ENCODE data around the gene SHISA6. TPM values are rescaled to one million over a fixed set of nuclear protein-coding genes. Genes with fewer than 3 reads are reported as not detected.

The SHISA6 gene
- total and polyA plus RNA-seq, 4 donors: not detected

GRCh38 chr17:11334493-11334892 lies 93.5 kb downstream of the SHISA6 start:
- TF ChIP-seq TAF1 (conservative IDR thresholded peaks at IDR 0.05): no peak
- no peak for TF ChIP-seq HNF4G (IDR thresholded peaks at IDR 0.05)
- no peak for TF ChIP-seq RXRA (IDR thresholded peaks at IDR 0.05)
- TF ChIP-seq EGR1 (IDR thresholded peaks at IDR 0.05; ENCODE audit: low read depth in 2 of 2): no peak
- TF ChIP-seq CTCF (IDR thresholded peaks at IDR 0.05; ENCODE audit: low read depth, low read length, missing input control): no peak
- H3K4me1 ChIP-seq (ENCODE audit: control insufficient read depth in 4 of 4, insufficient read depth in 4 of 4, low read length in 3 of 4): no peaks in the 10 kb centered on the region
- H3K36me3 ChIP-seq (ENCODE audit: control insufficient read depth in 4 of 4, insufficient read depth in 3 of 4, low read depth in 1 of 4, low read length in 3 of 4): no peaks in the 10 kb centered on the region
- H3K4me3 ChIP-seq (ENCODE audit: low read depth in 1 of 3, low read length in 3 of 3): no peak overlapping the region
- no peaks in the 10 kb centered on the region for H3K27me3 ChIP-seq (ENCODE audit: control insufficient read depth in 4 of 4, insufficient read depth in 4 of 4, low read length in 3 of 4)
- H3K27ac ChIP-seq (ENCODE audit: low read depth in 1 of 2, low read length in 2 of 2): no peak overlapping the region
- H3K9me3 ChIP-seq (ENCODE audit: control insufficient read depth in 4 of 4, low read length in 3 of 4): no peaks in the 10 kb centered on the region
- 69% methylated on average over 4 of the region's 4 CpGs for WGBS
- DNase-seq (ENCODE audit: low spot score): no peak
- no peak overlapping the region for H3K9ac ChIP-seq (ENCODE audit: low read depth in 1 of 2, low read length in 2 of 2)

DNA sequence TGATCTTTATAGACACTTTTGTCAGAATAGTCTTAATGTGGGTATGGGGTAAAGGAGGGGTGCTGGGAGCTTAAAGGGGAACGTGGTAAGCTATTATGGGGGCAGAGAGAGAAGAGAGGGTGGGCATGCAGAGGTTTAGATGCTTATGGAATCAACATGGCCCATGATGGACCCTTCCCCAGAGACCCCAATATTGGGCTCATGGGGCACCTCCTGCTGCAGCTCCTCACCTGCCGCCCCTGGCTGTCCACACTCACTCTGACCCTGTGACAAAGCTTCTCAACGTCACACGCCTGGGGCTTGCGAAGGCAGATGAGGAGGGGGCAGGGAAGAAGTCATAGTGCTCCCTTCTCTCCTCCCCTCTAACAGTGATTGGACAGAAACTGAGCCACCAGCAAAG lies 95.3 kb downstream of the SHISA6 start:
- no peak for TF ChIP-seq CTCF (IDR thresholded peaks at IDR 0.05; ENCODE audit: low read depth, low read length, missing input control)
- TF ChIP-seq RAD21 (IDR thresholded peaks at IDR 0.05): no peak
- no peak for TF ChIP-seq YY1 (IDR thresholded peaks at IDR 0.05)
- TF ChIP-seq RXRA (IDR thresholded peaks at IDR 0.05): no peak
- no peak for TF ChIP-seq GABPA (IDR thresholded peaks at IDR 0.05 in 1 of 2, conservative IDR thresholded peaks at IDR 0.05 in 1 of 2)
- no peak for TF ChIP-seq FOXA2 (IDR thresholded peaks at IDR 0.05)
- no peak for TF ChIP-seq REST (IDR thresholded peaks at IDR 0.05)
- TF ChIP-seq HNF4G (IDR thresholded peaks at IDR 0.05): no peak
- TF ChIP-seq HNF4A (conservative IDR thresholded peaks at IDR 0.05): no peak
- TF ChIP-seq, protein P1, sequence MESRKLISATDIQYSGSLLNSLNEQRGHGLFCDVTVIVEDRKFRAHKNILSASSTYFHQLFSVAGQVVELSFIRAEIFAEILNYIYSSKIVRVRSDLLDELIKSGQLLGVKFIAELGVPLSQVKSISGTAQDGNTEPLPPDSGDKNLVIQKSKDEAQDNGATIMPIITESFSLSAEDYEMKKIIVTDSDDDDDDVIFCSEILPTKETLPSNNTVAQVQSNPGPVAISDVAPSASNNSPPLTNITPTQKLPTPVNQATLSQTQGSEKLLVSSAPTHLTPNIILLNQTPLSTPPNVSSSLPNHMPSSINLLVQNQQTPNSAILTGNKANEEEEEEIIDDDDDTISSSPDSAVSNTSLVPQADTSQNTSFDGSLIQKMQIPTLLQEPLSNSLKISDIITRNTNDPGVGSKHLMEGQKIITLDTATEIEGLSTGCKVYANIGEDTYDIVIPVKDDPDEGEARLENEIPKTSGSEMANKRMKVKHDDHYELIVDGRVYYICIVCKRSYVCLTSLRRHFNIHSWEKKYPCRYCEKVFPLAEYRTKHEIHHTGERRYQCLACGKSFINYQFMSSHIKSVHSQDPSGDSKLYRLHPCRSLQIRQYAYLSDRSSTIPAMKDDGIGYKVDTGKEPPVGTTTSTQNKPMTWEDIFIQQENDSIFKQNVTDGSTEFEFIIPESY (IDR thresholded peaks at IDR 0.05): no peak
- TF ChIP-seq EGR1 (IDR thresholded peaks at IDR 0.05; ENCODE audit: low read depth in 2 of 2): no peak
- no peak for TF ChIP-seq NR2F2 (IDR thresholded peaks at IDR 0.05)
- no peak for DNase-seq (ENCODE audit: low spot score)
- Histone ChIP-seq H3K4me1 (ENCODE audit: control insufficient read depth in 4 of 4, insufficient read depth in 4 of 4, low read length in 3 of 4) (no peaks in the 10 kb centered on the region), H3K36me3 (ENCODE audit: control insufficient read depth in 4 of 4, insufficient read depth in 3 of 4, low read depth in 1 of 4, low read length in 3 of 4) (no peaks in the 10 kb centered on the region), H3K27ac (ENCODE audit: low read depth in 1 of 2, low read length in 2 of 2) (no peak overlapping the region), H3K27me3 (ENCODE audit: control insufficient read depth in 4 of 4, insufficient read depth in 4 of 4, low read length in 3 of 4) (no peaks in the 10 kb centered on the region), H3K4me3 (ENCODE audit: low read depth in 1 of 3, low read length in 3 of 3) (no peak overlapping the region), H3K9me3 (ENCODE audit: control insufficient read depth in 4 of 4, low read length in 3 of 4) (no peaks in the 10 kb centered on the region), H3K9ac (ENCODE audit: low read depth in 1 of 2, low read length in 2 of 2) (no peak overlapping the region)
- WGBS: 61% methylated on average over 5 of the region's 5 CpGs

Measured in liver (tissue), 9 donors.